ENCODE results near the gene PKIB.

The PKIB gene

GRCh38 chr6:122669868-122670267 lies 59.7 kb downstream of the PKIB start:
- no peak for DNase-seq

GRCh38 chr6:122671251-122671650 lies 61.0 kb downstream of the PKIB start:
- DNase-seq, result no peak

- DNase-seq, result no peak
Measured at GRCh38 chr6:122673343-122673961, 63.2 kb downstream of the PKIB start.

GRCh38 chr6:122676146-122676545 lies 65.9 kb downstream of the PKIB start:
- no peak for DNase-seq

GRCh38 chr6:122676688-122677087 lies 66.5 kb downstream of the PKIB start:
- DNase-seq, result no peak

GRCh38 chr6:122677406-122677805 lies 67.2 kb downstream of the PKIB start:
- DNase-seq, result no peak

- DNase-seq, result no peak
Measured at GRCh38 chr6:122678841-122679240, 68.6 kb downstream of the PKIB start.

- DNase-seq, result no peak
Measured at GRCh38 chr6:122681705-122682104, 71.5 kb downstream of the PKIB start.

- DNase-seq, result no peak
Measured at GRCh38 chr6:122683989-122684651, 73.9 kb downstream of the PKIB start.

- no peak for DNase-seq
Measured at GRCh38 chr6:122692175-122692598, 82.0 kb downstream of the PKIB start.

GRCh38 chr6:122692807-122693580 lies 82.8 kb downstream of the PKIB start:
- no peak for DNase-seq

- DNase-seq, result no peak
Measured at GRCh38 chr6:122694075-122694474, 83.9 kb downstream of the PKIB start.

GRCh38 chr6:122694602-122695001 lies 84.4 kb downstream of the PKIB start:
- DNase-seq, result no peak

GRCh38 chr6:122695188-122695587 lies 85.0 kb downstream of the PKIB start:
- DNase-seq, result no peak

- DNase-seq, result no peak
Measured at GRCh38 chr6:122696079-122696478, 85.9 kb downstream of the PKIB start.

GRCh38 chr6:122696853-122697252 lies 86.6 kb downstream of the PKIB start:
- DNase-seq, result no peak

GRCh38 chr6:122697458-122697857 lies 87.3 kb downstream of the PKIB start:
- no peak for DNase-seq

GRCh38 chr6:122701666-122702065 lies 91.5 kb downstream of the PKIB start:
- DNase-seq, result no peak

GRCh38 chr6:122702841-122703240 lies 92.6 kb downstream of the PKIB start:
- DNase-seq, result no peak

- no peak for DNase-seq
Measured at GRCh38 chr6:122704066-122704465, 93.9 kb downstream of the PKIB start.

GRCh38 chr6:122709922-122710512 lies 99.8 kb downstream of the PKIB start:
- no peak for DNase-seq

- no peak for DNase-seq
Measured at GRCh38 chr6:122710908-122711635, 100.9 kb downstream of the PKIB start.

- no peak for DNase-seq
Measured at GRCh38 chr6:122712093-122712447, 101.9 kb downstream of the PKIB start.
